Measurements from ENCODE around the gene CALML3. TPM values are rescaled to one million over a fixed set of nuclear protein-coding genes. Genes with fewer than 3 reads are reported as not detected.

The CALML3 gene
- total RNA-seq, 4 donors from 2014 or later = not detected

GRCh38 chr10:5519054-5519453, 5.7 kb upstream of the CALML3 start:
- no peak for TF ChIP-seq POLR2A (IDR thresholded peaks at IDR 0.05)
- TF ChIP-seq, protein P1, sequence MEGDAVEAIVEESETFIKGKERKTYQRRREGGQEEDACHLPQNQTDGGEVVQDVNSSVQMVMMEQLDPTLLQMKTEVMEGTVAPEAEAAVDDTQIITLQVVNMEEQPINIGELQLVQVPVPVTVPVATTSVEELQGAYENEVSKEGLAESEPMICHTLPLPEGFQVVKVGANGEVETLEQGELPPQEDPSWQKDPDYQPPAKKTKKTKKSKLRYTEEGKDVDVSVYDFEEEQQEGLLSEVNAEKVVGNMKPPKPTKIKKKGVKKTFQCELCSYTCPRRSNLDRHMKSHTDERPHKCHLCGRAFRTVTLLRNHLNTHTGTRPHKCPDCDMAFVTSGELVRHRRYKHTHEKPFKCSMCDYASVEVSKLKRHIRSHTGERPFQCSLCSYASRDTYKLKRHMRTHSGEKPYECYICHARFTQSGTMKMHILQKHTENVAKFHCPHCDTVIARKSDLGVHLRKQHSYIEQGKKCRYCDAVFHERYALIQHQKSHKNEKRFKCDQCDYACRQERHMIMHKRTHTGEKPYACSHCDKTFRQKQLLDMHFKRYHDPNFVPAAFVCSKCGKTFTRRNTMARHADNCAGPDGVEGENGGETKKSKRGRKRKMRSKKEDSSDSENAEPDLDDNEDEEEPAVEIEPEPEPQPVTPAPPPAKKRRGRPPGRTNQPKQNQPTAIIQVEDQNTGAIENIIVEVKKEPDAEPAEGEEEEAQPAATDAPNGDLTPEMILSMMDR (IDR thresholded peaks at IDR 0.05) = no peak
- Histone ChIP-seq H3K27me3 (no peaks in the 10 kb centered on the region), H3K4me1 (no peaks in the 10 kb centered on the region), H3K4me3 (no peak overlapping the region), H3K27ac (no peak overlapping the region), H3K36me3 (no peaks in the 10 kb centered on the region), H3K9me3 (no peaks in the 10 kb centered on the region)
- intact Hi-C loops (cut with DNase I; ENCODE audit: low total_unique reads) = no loop called here
- DNase-seq = no peak

DNA sequence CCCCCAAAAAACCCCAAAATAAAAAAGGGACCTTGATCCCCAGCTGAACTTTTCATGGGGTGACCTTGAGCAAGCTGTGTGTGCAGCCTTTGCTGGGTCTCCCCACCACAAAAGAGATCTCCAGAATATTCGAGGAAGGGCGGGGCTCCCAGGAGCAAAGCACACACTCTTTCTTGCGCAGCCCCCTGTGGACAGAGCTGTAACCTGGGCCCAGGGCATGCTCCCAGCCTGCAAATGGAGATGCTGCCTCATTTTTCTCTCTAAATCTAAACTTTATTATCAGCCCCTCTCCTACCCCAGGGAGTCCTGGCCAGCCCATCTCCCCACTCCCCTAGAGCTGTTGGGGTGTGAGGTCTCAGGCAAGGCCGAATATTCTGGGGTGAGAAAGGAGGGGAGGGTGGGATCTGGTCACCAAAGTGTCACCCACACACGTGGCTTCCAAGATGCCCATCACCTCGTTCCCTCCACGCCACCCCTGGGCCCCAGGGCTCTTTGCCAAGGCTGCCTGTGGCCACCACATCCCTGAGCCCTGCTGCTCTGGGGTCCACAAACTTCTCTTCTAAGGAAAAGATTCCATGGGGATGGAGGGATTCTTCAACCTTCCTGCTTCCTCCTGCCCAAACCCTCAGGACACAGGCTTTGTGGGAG, 1.7 kb upstream of the CALML3 start:
- Histone ChIP-seq H3K9me3 (no peaks in the 10 kb centered on the region), H3K4me1 (no peaks in the 10 kb centered on the region), H3K27me3 (no peaks in the 10 kb centered on the region), H3K36me3 (no peaks in the 10 kb centered on the region), H3K27ac (no peak overlapping the region), H3K4me3 (no peak overlapping the region)
- intact Hi-C loops (cut with DNase I; ENCODE audit: low total_unique reads) = no loop called here
- no peak for TF ChIP-seq POLR2A (IDR thresholded peaks at IDR 0.05)
- TF ChIP-seq, protein P1 (IDR thresholded peaks at IDR 0.05) = no peak
- DNase-seq = no peak

DNA sequence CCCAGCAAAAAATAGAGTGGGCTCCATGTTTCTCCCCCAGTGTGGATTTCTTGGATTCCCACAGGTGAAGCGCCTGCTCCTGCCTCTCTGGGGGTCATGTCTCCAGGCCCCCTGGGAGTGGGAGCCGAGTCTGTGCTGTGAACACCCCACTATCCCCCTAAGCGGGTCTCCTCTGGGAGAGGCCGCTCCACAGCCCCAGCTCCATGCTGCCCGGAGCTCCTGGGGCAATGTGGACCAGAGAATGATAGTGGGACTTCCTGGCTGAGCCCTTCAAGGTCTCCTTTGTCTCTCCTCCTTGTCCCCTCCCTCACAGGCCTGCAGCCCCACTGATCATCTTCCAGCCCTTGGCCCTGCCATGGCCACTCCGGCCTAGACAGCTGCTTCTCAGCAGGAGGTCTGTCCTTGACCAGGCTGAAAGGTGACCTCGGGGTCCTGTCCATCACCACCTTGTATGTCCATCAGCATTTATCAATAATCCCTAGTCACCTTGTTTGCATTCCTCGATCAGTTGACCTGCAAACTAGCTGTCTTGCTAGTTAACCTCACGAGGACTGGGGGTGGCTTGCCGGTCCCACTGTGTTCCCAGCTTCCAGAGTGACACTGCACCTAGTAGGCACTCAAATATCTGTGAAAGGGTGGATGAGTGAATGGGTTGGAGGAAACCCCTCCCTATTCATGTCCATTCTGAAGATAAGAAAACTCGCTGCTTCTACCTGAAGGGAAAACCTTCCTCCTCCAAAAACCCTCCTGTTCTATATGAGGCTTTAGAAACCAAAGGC, 776 bp upstream of the CALML3 start:
- TF ChIP-seq POLR2A (IDR thresholded peaks at IDR 0.05) = no peak
- TF ChIP-seq, protein P1 (IDR thresholded peaks at IDR 0.05) = no peak

GRCh38 chr10:5525561-5526341, 990 bp downstream of the CALML3 start:
- no peak overlapping the region for H3K4me3 ChIP-seq
- no peak for DNase-seq
- H3K27ac ChIP-seq = no peak overlapping the region
- intact Hi-C loops (cut with DNase I; ENCODE audit: low total_unique reads) = no loop called here
- H3K4me1 ChIP-seq = no peaks in the 10 kb centered on the region
- no peak for TF ChIP-seq POLR2A (IDR thresholded peaks at IDR 0.05)
- TF ChIP-seq, protein P1 (IDR thresholded peaks at IDR 0.05) = no peak
- H3K27me3 ChIP-seq = no peaks in the 10 kb centered on the region
- no peaks in the 10 kb centered on the region for H3K36me3 ChIP-seq
- H3K9me3 ChIP-seq = no peaks in the 10 kb centered on the region

More for the DNA sequence above, 776 bp upstream of the CALML3 start:
- intact Hi-C loops (cut with DNase I; ENCODE audit: low total_unique reads) = no loop called here
- H3K4me1 ChIP-seq = no peaks in the 10 kb centered on the region
- H3K9me3 ChIP-seq = no peaks in the 10 kb centered on the region
- H3K27me3 ChIP-seq = no peaks in the 10 kb centered on the region
- H3K36me3 ChIP-seq = no peaks in the 10 kb centered on the region
- no peak overlapping the region for H3K4me3 ChIP-seq
- no peak overlapping the region for H3K27ac ChIP-seq
- no peak for DNase-seq

Data from uterus (tissue), 4 donors.